GM18507 (cell line): Measurements from ENCODE around the gene CHRNA7.
"Not testable (repeated sequence)": the region's sequence is repeated elsewhere in the genome, so short reads cannot be mapped to it uniquely, and the experiment has no call there.

Source experiments
- DNase-seq: peaks from one replicate; pipeline ENCODE4 v3.0.0; 2011; ENCODE audit warnings: low read depth; ENCODE audit not compliant: insufficient read length; ENCODE audit errors: extremely low spot score
- FAIRE-seq: peaks from 2 replicates; lab custom pipeline; 2011; peaks lifted over from hg19 to GRCh38; lab: Jason Lieb, UNC

Gene CHRNA7

GRCh38 chr15:32162143-32162542 is 131.8 kb downstream of the CHRNA7 start:
- DNase-seq, FAIRE-seq: not testable (repeated sequence)

GRCh38 chr15:32164065-32164464 is 133.8 kb downstream of the CHRNA7 start:
- FAIRE-seq, DNase-seq: not testable (repeated sequence)

- not testable (repeated sequence) for FAIRE-seq, DNase-seq
These were observed 134.4 kb downstream of the CHRNA7 start for GRCh38 chr15:32164747-32165146.

- not testable (repeated sequence) for FAIRE-seq, DNase-seq
These were observed 135.5 kb downstream of the CHRNA7 start for GRCh38 chr15:32165775-32166174.

GRCh38 chr15:32166270-32166669 is 136.0 kb downstream of the CHRNA7 start:
- not testable (repeated sequence) for FAIRE-seq, DNase-seq

- not testable (repeated sequence) for DNase-seq, FAIRE-seq
These were observed 137.6 kb downstream of the CHRNA7 start for GRCh38 chr15:32167913-32168312.

- DNase-seq, FAIRE-seq: not testable (repeated sequence)
These were observed 150.3 kb downstream of the CHRNA7 start for GRCh38 chr15:32180579-32180978.

GRCh38 chr15:32193780-32194179 is 163.5 kb downstream of the CHRNA7 start:
- not testable (repeated sequence) for DNase-seq, FAIRE-seq

- DNase-seq: not testable (repeated sequence)
- peak; percentile 97 for FAIRE-seq
These were observed 165.9 kb downstream of the CHRNA7 start for GRCh38 chr15:32196206-32196605.

- FAIRE-seq, DNase-seq: not testable (repeated sequence)
These were observed 168.6 kb downstream of the CHRNA7 start for GRCh38 chr15:32198938-32199337.

- not testable (repeated sequence) for FAIRE-seq, DNase-seq
These were observed 178.8 kb downstream of the CHRNA7 start for GRCh38 chr15:32209081-32209480.

- FAIRE-seq (no peak), DNase-seq (no peak)
These were observed 188.4 kb downstream of the CHRNA7 start for GRCh38 chr15:32218666-32219065.
